Stimulated activated CD4-positive, alpha-beta T cell treated with anti-CD3 and anti-CD28 coated beads, Interleukin-1b, Interleukin-23, amount 100 ng/mL, for 1 hour (primary cell): Measurements from ENCODE around the gene RDH11.
"Not testable (repeated sequence)": the region's sequence is repeated elsewhere in the genome, so short reads cannot be mapped to it uniquely, and the experiment has no call there.

ENCODE experiments used
- DNase-seq, 2 donors: peaks; one replicate each; pipeline ENCODE4 v3.0.0-alpha.2; 2020; ENCODE audit warnings: low read depth in 2 of 2

RDH11 gene

GRCh38 chr14:67695394-67695949 lies at the start of gene RDH11:
Gene RDH11 (minus strand): TSS chr14:67695764. CDS start chr14:67695703, 61 bp downstream.
- peak; percentile 60 to 61 for DNase-seq

- no peak for DNase-seq
Measured at GRCh38 chr14:67744046-67744445, 48.5 kb upstream of the RDH11 start.

GRCh38 chr14:67738740-67739504 lies 43.4 kb upstream of the RDH11 start:
- no peak for DNase-seq

GRCh38 chr14:67736771-67737170 lies 41.2 kb upstream of the RDH11 start:
- DNase-seq, result no peak

GRCh38 chr14:67735336-67736147 lies 40.0 kb upstream of the RDH11 start:
- no peak for DNase-seq

GRCh38 chr14:67734675-67735074 lies 39.1 kb upstream of the RDH11 start:
- DNase-seq, result no peak

GRCh38 chr14:67733616-67734015 lies 38.1 kb upstream of the RDH11 start:
- DNase-seq, result no peak

- no peak for DNase-seq
Measured at GRCh38 chr14:67729072-67729885, 33.7 kb upstream of the RDH11 start.

- DNase-seq, result no peak
Measured at GRCh38 chr14:67728258-67728657, 32.7 kb upstream of the RDH11 start.

GRCh38 chr14:67727361-67727760 lies 31.8 kb upstream of the RDH11 start:
- no peak for DNase-seq

GRCh38 chr14:67725171-67725570 lies 29.6 kb upstream of the RDH11 start:
- no peak for DNase-seq

- DNase-seq, result no peak
Measured at GRCh38 chr14:67722293-67722692, 26.7 kb upstream of the RDH11 start.

GRCh38 chr14:67721875-67722274 lies 26.3 kb upstream of the RDH11 start:
- DNase-seq, result no peak

GRCh38 chr14:67719866-67720265 lies 24.3 kb upstream of the RDH11 start:
- no peak for DNase-seq

GRCh38 chr14:67719385-67719784 lies 23.8 kb upstream of the RDH11 start:
- not testable (repeated sequence) for DNase-seq

- no peak for DNase-seq
Measured at GRCh38 chr14:67718265-67718664, 22.7 kb upstream of the RDH11 start.

GRCh38 chr14:67717048-67717447 lies 21.5 kb upstream of the RDH11 start:
- DNase-seq, result no peak

GRCh38 chr14:67710209-67710608 lies 14.6 kb upstream of the RDH11 start:
- DNase-seq, result no peak

GRCh38 chr14:67709796-67710195 lies 14.2 kb upstream of the RDH11 start:
- not testable (repeated sequence) for DNase-seq

- not testable (repeated sequence) for DNase-seq
Measured at GRCh38 chr14:67709346-67709745, 13.8 kb upstream of the RDH11 start.

- no peak for DNase-seq
Measured at GRCh38 chr14:67705211-67705610, 9.6 kb upstream of the RDH11 start.
